Activated CD4-positive, alpha-beta T cell treated with anti-CD3 and anti-CD28 coated beads for 48 hours (primary cell): ENCODE measurements around the gene RAPH1.
"Not testable (repeated sequence)": the region's sequence is repeated elsewhere in the genome, so short reads cannot be mapped to it uniquely, and the experiment has no call there.

Experiments
- DNase-seq: peaks from one replicate; pipeline ENCODE4 v3.0.0-alpha.2; 2020

Gene RAPH1

DNA sequence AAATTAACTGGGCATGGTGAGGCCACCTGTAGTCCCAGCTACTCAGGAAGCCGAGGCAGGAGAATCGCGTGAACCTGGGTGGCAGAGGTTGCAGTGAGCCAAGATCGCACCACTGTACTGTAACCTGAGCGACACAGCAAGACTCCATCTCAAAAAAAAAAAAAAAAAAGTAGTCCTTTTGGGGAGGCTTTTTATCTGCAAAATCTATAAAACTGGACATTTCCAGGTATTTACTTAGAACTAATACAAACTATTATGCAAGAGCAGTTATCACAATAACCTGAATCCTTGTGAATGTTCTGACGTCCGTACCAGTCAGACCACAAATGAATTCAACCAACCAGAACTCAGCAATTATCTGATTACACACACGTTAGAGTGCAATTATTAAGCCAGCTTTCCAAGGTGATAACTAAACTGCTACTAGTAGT, 8.8 kb upstream of the RAPH1 start:
- no peak for DNase-seq

DNA sequence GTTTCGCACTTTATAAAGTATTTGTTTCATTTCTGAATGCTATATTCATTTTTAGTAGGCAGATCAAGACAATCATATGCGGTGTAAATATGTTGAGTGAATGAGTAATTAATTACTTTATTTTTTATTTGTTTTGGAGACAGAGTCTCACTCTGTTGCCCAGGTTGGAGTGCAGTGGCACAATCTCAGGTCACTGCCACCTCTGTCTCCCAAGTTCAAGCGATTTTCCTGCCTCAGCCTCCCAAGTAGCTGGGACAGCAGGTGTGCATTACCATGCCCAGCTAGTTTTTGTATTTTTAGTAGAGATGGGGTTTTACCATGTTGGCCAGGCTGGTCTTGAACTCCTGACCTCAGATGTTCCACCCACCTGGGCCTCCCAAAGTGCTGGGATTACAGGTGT, 5.5 kb upstream of the RAPH1 start:
- not testable (repeated sequence) for DNase-seq

DNA sequence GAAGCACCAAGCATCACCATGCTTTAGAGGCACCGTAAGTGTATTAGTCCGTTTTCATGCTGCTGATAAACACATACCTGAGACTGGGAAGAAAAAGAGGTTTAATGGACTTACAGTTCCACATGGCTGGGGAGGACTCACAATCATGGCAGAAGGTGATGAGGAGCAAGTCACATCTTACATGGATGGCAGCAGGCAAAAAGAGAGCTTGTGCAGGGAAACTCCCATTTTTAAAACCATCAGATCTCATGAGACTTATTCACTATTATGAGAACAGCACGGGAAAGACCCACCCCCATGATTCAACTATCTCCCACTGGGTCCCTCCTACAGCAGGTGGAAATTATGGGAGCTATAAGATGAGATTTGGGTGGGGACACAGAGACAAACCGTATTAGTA, 3.1 kb upstream of the RAPH1 start:
- DNase-seq = not testable (repeated sequence)

DNA sequence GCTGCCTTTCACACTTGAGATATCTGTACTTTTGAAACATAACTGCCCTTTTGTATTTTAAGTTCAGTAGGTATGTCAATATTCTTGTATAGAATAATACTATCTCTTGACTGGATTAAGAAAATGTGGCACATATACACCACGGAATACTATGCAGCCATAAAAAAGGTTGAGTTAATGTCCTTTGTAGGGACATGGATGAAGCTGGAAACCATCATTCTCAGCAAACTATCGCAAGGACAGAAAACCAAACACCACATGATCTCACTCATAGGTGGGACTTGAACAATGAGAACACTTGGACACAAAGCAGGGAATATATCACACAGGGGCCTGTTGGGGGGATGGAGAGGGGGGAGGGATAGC, 1.5 kb upstream of the RAPH1 start:
- DNase-seq = not testable (repeated sequence)

DNA sequence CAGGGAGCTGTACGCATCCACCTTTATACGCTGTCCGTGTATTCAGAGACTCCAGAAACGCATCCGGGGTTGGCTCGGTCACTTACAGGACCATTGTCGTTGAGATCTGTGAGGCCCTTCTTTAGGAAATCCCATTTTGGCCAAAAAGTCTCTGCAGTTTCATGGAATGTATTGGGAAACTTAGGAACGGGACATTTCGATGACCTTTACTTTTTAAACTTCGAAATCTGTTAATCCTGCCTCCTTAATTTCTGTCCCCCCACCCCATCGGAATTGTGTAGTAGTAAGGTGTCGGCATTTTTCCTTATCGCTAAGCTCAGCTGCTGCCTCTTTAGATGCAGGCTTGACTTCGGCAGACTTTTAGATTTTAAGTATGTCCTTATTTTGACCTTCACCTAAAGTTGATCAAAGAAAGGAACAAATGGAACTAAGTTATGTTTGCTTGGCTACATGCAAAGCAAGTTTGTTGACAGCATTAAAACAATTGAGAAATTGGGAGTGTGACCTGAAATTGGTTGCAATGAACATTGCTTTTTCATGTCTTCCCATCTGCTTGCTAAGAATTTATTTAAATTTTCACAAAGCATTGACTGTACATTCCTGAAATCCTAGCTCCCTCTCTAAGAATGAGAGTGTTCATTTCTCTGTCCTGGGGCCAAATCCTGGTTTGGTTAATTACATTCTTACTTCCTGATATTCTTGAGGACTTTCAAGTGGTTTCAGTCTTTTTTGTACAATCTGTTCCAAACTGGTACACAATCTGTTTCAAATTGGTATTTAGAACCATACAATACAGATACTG, 884 bp upstream of the RAPH1 start:
- DNase-seq = no peak

DNA sequence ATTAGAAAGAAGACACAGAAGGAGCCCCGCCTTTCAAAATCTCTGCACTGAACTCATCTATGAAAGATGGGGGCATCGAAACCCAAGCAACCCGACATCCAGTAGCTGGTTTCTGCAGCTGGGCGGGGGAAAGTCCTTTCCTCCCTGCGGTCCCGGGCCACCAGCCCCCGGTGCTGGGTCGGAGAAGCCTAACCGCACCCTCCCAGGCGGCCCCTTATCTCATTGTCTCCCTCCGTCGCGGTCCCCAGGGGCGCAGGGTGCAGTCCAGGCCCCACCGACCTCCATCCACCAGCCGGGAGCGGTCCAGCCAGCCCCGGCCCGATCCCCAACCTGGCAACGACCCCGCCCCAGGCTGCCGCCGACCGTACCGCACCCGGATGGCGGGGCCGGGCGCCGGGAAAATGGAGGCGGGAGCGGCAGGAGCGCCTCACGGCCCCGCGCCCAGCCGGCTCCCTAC, 452 bp downstream of the RAPH1 start:
- DNase-seq = peak; percentile 39

DNA sequence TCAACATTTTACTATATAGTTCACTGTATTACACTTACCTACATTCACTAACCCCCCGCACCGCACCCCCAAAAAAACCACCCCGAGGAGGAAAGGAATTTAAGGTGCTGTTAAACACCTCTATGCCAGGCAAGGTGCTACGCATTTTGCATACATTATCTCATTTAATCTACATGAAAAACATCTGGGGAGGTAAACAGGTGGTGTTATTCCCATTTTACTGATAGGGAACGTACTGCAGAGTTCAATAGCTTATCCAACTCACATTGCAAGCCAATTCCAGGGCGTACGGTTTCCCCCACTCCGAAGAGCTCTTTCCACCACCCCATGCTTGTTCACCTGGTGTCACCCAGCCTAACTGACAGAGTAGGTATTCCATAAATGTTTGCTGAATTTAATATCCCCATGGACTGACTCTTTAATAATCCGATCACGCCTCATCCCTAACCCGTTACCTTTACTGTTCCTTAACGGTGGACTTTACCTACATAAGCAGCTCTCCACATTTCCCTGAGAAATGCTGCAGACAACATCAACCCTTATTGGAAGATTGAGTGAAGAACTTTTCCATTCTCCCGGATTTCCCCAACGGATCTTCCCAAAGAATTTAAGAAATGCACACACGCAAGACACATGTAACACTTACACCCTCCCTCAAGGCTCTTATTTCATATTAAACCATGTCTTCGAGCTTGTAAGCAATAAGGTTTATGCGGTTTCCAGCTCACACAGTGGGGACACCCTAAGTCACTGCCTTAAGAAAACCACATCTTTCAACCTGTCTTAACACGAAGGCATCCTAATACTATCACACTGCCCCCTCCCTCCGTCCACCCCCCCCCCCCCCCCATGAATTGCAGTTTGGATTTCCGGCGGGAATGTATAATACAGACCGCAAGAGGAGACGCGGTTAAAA, 1.2 kb downstream of the RAPH1 start:
- DNase-seq = peak; percentile 17

DNA sequence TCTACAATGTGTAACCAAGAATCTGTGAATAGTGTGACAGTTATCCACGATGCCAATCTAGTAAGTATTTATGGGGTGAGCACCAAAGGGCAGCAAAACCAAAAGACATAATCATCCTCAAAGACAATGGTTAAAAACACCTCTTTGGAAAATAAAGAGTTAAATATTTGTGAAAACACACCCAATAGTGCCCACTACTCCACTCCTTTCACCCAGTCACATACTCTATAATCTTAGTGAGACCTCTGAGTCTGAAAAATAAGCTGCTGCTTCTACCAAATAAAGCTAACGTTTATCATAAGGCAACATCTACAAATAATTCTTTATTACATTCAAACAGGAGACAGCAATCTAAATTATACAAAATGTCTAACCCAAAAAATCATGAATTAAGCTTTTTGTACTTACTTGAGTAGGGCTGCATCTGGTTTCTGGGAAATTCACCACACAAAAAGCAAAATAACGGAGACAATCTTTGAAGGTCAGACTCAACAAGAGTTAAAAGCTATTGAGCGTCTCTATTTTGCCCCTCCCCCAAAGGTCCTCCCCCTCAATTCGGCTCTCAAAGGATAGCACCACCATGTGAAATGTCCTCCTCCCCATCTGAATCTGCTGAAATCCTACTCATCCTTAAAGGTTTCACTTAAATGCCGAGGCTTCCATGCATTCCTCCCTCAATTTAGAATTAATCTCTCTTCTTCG, 2.0 kb downstream of the RAPH1 start:
- DNase-seq = no peak

DNA sequence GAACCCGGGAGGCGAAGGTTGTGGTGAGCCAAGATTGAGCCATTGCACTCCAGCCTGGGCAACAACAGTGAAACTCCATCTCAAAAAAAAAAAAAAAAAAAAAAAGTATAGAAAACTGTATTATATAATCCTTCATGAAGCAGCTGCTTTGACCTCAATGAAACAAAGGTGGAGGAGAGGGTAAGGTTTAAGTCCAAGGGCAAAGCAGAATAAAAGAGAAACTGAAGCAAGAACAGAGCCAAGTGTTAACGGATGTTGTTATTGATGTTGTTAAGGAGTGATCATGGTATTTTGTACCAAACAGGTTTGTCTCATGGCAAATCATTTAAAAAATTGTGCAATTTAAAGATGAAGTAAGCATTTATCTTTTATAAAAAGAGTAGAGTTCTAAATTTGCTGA, 7.4 kb downstream of the RAPH1 start:
- no peak for DNase-seq

DNA sequence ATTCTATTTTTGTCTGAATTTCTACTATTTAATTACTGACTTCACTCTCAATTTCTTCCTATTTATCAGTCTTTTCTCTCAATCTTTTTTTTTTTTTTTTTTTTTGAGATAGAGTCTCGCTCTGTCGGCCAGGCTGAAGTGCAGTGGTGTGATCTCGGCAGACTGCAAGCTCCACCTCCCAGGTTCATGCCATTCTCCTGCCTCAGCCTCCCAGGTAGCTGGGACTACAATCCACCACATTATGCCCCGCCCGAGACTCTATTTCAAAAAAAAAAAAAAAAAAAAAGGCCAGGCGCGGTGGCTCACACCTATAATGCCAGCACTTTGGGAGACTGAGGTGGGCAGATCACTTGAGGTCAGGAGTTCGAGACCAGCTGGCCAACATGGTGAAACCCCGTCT, 21.8 kb downstream of the RAPH1 start:
- DNase-seq = not testable (repeated sequence)

DNA sequence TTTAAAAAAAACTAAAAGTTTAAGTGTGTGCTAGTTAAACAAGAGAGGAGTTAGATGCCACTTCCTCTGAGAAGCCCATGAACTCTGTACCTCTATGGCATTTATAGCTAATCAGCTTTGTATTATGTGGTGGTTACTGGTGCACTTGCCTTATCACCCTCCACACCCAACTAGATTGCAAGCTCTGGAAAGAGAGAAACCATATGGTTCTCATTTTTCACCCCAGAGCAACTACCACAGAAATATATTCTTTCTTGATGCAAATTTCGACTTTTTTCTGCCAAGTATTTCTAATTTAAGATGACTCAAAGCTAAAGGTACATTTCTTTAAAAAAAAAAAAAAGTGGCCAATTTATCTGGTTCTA, 24.2 kb downstream of the RAPH1 start:
- no peak for DNase-seq

DNA sequence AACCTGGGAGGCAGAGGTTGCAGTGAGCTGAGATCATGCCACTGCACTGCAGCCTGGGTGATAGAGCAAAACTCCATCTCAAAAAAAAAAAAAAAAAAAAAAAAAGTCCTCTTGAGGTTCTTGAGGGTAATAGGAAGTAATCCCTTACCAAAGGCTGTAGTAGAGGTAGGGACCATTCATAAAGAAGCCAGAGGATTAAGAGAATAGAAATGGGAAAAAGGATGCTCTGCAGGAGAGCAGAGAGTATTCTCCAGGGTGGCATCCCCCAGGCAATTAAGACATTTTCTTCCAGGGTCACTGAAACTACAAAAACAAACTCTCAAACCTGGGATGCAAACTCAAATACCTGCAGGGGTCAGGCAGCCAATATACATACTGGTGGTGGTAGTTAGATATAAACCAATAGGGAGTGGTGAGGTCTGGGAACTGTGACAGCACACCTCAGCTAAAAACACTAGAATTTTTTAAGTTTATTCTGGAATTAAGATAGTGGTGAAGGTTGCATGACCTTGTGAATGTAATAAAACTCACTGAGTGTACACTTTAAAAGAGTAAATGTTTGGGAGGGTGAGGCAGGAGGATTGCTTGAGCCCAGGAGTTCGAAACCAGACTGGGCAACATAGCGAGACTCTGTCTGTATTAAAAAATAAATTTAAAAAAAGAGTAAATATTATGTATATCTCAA, 24.7 kb downstream of the RAPH1 start:
- no peak for DNase-seq

DNA sequence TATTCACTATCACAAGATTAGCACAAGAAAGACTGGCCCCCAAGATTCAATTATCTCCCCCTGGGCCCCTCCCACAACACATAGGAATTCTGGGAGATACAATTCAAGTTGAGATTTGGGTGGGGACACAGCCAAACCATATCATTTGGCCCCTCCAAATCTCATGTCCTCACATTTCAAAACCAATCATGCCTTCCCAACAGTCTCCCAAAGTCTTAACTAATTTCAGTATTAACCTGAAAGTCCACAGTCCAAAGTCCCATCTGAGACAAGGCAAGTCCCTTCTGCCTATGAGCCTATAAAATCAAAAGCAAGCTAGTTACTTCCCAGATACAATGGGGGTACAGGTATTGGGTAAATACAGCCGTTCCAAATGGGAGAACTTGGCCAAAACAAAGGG, 31.6 kb downstream of the RAPH1 start:
- DNase-seq = not testable (repeated sequence)

DNA sequence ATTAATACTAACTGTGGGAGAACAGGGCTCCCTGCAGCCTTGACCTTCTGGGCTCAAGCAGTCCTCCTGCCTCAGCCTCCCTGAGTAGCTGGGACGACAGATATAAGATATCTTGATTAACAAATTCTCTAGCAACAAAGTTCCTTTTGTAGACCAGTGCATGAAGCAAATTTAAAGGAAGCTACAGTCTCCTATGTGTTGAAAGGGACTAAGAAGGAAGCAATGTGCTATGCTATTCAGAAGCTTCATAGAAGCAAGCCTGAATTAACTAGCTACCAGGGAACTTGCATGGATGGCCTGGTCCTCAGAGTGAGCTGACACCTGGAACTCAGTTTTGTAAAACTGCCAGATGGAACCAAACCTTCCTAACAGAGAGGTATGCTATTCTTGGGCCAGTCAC, 33.2 kb downstream of the RAPH1 start:
- DNase-seq = no peak

DNA sequence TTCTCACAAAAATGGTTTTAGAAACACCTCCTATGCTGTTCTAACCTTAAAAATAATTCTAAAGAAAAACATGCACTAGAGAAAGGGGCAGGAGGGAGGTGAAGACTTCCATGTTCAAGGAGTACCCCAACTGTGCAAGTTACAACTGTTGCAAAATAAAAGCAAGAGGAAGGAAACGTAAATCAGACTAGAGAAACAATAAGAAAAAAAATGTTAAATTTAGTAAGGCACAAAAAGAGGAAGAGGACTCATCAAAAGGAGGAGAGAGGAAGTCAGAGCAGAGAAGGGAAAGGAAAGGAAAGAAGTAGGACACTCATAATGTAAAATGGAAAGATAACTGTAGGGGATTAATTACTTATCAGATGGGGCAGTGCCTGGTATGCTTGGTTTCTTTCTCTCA, 34.1 kb downstream of the RAPH1 start:
- DNase-seq = no peak

DNA sequence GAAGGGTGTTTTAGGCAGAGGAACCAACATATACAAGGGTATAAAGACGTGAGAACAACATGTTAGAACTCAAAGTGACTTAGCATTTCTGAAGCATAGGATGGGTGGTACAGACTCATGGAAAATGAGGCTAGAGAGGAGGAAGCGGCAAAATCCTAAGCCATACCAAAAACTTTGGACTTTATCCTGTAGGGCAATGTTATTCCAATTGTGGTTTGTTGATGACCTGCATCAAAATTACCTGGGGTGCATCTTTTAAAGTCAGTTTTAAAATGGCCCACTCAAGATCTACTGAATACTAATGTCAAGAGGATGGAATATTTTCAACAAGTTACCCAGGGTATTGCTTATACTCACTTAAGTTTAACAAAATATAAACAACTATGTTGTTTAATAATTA, 34.8 kb downstream of the RAPH1 start:
- no peak for DNase-seq

DNA sequence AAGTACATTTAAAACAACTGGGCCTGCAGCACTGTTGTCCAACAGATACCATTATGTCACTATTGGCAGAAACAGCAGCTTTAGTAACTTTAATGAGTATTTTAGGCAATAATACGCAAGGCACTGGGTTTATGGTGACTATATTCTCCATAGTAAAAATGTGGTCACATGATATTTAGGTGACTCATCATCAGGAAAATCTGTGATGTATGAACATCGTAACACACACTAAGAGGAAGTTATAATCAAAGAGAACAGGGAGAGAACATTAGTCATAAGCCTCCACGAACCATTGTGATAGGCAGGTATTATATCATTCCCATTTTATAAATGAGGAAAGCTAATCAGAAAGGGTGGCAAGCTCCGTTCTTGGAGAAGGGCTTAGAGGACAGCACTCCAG, 36.9 kb downstream of the RAPH1 start:
- no peak for DNase-seq

DNA sequence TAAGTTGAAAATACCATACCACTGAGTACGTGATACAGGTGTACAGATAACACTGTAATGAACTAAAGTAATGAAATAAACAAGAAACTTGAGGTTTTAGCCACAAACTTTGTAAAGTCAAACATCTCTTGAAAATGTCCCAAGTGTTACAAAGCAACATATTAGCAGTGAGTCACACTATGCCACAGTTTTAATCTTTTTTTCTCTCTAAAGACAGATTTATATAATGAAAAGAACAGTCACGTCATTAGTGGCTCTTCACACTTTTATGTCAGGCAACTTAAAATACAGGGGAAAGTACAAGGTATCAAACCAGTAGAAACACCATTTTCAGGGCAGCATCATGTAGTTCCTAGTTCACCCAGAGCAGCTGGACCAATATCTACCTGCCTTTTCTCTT, 42.1 kb downstream of the RAPH1 start:
- DNase-seq = no peak

DNA sequence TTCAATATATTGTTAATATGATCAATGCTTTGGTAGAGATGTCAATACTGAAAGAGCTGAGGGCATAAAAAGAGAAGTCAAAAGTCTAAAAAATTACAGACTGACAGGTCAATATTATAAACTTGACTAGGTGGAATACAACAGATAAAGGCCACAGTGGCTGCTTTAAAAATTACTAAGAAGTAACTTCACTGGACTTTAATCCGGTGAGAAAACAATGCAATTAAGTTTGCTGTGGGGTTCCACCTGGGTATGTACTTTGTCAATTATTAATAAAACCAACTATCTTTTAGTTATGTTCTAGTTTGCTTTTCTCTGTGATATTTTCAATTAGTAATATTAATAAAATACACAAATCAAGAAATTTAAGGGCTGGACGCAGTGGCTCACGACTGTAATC, 44.7 kb downstream of the RAPH1 start:
- DNase-seq = no peak

DNA sequence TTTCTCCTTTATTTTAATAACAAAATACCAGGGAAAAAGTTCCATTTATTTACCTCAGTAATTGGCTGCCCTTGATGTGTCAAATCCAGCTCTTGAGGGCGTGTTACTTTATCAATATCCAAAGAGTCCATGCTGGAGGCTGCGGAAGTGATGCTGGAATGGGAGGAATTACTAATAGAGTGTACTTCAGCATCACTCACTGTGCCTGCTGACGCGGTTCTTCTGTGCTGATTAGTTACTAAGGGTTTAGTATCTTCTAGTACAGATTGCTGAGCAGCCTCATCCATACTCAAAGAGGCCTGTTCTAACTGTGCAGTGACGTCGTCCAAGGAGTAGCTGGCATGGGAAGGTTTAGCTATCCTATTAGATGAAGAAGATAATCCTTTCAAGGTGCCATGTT, 45.6 kb downstream of the RAPH1 start:
- no peak for DNase-seq

DNA sequence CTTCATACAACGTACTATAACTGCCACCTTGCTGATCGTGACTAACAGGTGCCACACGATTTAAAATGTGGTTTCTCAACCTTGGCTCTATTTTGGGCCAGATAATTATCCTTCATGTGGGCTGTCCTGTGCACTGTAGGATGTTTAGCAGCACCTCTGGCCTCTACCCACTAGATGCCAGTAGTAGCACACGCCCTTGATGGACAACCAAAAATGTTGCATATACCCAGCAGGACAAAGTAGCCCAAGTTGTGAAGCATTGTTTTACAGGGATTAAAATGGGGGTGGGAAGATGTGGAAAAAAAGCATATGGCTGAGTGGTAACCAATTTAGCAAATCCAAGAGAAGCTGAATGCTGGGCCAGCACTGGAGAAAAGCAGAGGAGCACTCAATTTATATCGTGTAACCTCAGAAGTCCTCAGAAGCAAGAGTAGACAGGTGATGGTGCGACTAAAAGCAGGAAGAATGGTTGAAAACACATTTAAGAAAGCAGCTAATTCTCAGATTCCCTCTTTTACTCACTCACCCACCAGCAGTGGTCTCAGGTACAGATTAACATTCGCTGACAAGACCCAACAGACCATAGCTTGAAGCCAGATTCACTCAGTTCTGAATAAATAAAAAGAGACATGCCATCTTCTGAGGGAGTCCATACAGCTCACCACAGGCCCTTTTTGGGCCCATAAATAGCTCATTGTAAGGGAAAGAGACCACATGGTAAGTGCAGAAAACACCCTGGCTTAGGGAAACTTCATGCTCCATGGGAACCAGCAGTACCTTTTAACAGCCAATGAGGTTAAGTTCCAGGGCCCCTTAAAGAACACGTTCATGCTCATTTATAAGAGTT, 50.6 kb downstream of the RAPH1 start:
- DNase-seq = peak; percentile 52

DNA sequence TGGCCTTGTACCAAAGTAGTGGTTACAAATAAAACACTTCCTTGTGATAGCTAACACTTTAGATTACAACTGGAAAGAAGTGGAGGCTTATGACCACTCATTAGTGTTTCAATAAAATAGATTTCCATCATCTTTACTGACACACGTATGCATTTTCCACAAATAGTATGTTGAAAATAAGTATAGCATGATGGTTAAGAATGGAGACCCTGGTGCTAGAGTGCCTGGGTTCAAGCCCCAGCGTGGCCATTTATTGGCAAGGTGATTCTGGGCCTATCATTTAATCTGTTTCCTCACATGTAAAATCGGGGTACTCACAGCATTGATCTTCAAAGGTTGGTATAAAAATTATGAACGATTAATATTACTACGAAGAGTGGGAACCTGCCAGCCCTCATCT, 54.5 kb downstream of the RAPH1 start:
- no peak for DNase-seq
